Fibroblast of lung (primary cell): ENCODE data around the gene RPS23.

ENCODE experiments used
- CTCF ChIP-seq, 2 donors: IDR thresholded peaks in 1 of 2; conservative IDR thresholded peaks in 1 of 2; 1 replicate in 1 of 2; 2 replicates in 1 of 2; pipeline ENCODE4 v1.5.1; 2011 to 2012; ENCODE audit warnings: low read length in 2 of 2, control low read depth in 1 of 2, inconsistent platforms in 1 of 2, low read depth in 1 of 2, mild to moderate bottlenecking in 1 of 2
- EZH2 ChIP-seq: IDR thresholded peaks from 2 replicates; pipeline ENCODE4 v1.5.1; 2012; ENCODE audit warnings: low read length, control low read depth, mild to moderate bottlenecking; ENCODE audit errors: missing control alignments

DNA sequence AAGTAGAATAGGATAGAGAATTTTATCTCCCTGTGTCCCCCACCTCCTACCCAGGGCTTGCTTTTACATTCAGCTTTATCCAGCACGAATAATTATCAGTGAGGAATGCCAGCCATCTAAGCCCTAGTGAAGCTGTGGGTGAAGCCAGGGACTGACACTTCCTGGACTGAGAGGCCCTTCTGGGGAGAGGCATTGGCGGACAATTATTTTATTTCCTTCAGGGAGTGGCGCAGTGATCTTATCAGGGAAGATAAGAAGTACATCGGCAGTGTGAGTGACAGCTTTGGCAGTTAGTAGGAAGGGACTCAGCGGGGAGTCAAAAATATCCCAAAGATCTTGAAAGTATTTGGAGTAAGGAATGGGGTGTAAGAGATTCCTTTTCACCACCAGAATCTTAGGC lies 34.9 kb upstream of the RPS23 start:
- TF ChIP-seq EZH2 (no peak), CTCF (conservative IDR thresholded peaks at IDR 0.05 in 1 of 2, IDR thresholded peaks at IDR 0.05 in 1 of 2; ENCODE audit: low read depth in 1 of 2, low read length in 2 of 2) (no peak)
